HUES48 (cell line): ENCODE results near the gene PXN.
A peak's percentile ranks its signal among the peaks of the same experiment; 100 is the strongest.
"Not testable (repeated sequence)": the region's sequence is repeated elsewhere in the genome, so short reads cannot be mapped to it uniquely, and the experiment has no call there.

Experiments
- H3K27ac ChIP-seq: one replicate; pipeline ENCODE4 v1.7.0; 2013; ENCODE audit warnings: low read depth, low read length, inconsistent platforms
- H3K27me3 ChIP-seq: 2 replicates; pipeline ENCODE4 v1.6.1; 2013; ENCODE audit warnings: mild to moderate bottlenecking, low read length; ENCODE audit not compliant: control insufficient read depth, insufficient read depth
- H3K36me3 ChIP-seq: 2 replicates; pipeline ENCODE4 v1.6.1; 2013; ENCODE audit warnings: low read length; ENCODE audit not compliant: control insufficient read depth, insufficient read depth
- H3K4me1 ChIP-seq: 2 replicates; pipeline ENCODE4 v1.6.1; 2013; ENCODE audit warnings: mild to moderate bottlenecking, low read length; ENCODE audit not compliant: control insufficient read depth, insufficient read depth
- H3K4me3 ChIP-seq: 2 replicates; pipeline ENCODE4 v1.5.1; 2013; ENCODE audit warnings: mild to moderate bottlenecking, low read depth, low read length
- H3K9ac ChIP-seq: 2 replicates; pipeline ENCODE4 v1.6.1; 2013; ENCODE audit warnings: mild to moderate bottlenecking, low read depth, low read length, moderate library complexity
- H3K9me3 ChIP-seq: 2 replicates; pipeline ENCODE4 v1.6.1; 2013; ENCODE audit warnings: low read length; ENCODE audit not compliant: control insufficient read depth, insufficient read depth

The PXN gene

DNA sequence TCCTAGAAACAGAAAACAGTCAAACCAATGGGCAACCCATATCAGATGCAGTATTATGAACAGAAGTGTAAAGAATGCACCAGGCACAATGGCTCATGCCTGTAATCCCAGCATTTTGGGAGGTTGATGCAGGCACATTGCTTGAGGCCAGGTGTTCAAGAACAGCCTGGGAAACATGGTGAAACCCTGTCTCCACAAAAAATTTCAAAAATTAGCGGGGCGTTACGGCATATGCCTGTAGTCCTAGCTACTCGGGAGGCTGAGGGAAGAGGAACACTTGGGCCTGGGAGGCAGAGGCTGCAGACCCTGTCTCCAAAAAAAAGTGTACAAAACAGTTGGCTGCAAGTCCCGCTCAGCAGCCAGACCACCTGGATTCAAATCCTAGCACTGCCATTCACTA lies 4.9 kb downstream of the PXN start:
- Histone ChIP-seq H3K36me3 (peaks cover 9% of the 10 kb centered on the region), H3K4me3 (no peak overlapping the region), H3K4me1 (peaks cover 42% of the 10 kb centered on the region), H3K27ac (no peak overlapping the region), H3K9ac (no peak overlapping the region), H3K9me3 (no peaks in the 10 kb centered on the region), H3K27me3 (no peaks in the 10 kb centered on the region)

DNA sequence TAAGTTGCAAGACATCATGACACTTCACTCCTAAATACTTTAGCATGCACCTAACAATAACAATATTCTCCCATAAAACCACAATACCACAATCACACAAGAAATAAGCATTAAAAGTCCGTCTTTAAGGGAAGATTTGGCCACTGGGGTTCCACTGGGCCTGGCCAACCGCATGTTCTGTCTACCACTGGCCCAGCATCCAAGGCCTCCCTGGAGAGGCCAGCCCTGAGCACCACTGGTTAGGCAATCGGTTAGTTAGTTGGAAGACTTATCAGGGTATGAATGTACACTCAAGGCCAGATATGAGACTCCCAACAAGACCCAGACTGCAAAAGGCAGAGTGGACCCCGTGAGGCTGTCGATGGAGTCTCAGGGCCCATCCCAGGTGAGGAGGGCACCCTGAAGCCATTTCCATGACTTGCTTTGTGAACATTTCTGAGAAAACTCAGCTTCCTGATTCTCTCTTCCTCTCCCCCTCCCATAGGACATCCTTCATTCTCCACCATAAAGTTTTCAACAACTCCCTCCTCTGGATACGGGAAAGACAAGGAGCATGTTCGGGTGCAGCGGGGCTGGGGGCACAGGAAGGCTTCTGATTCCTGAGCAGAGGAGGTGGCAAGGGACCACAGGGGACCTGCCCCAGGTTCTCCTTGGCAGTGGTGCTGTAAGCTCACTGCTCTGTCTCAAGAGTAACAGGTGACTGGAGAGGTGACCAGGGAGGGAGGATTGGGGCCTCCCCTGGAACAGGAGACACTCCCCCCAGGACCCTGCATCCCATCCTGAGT lies 5.9 kb downstream of the PXN start:
- H3K4me3 ChIP-seq: no peak overlapping the region
- H3K9ac ChIP-seq: no peak overlapping the region
- H3K9me3 ChIP-seq: no peaks in the 10 kb centered on the region
- H3K4me1 ChIP-seq: peaks cover 42% of the 10 kb centered on the region
- no peak overlapping the region for H3K27ac ChIP-seq
- no peaks in the 10 kb centered on the region for H3K27me3 ChIP-seq
- peaks cover 9% of the 10 kb centered on the region for H3K36me3 ChIP-seq

DNA sequence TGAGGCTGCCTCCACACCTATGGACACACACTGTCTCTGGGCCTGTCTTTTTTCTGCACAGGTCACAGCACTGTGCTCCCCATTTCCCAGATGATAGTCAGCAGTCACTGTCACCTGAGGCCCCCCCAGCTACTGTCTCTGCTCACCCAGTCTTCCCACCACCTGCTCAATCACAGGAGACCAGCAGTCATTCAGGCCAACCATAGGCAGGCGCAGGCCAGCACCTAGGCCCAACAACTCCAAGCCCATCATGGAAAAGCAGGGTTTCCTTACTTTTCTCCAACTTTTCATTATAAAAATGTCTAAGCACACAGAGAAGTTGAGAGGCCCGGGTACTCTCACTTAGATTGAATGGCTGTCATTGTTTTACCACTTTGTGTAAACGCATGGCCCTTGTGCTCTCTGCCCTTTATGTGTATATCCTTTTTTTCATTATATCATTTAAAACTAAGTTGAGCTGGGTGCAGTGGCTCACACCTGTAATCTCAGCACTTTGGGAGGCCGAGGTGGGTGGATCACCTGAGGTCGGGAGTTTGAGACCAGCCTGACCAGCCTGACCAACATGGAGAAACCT lies 7.1 kb downstream of the PXN start:
- Histone ChIP-seq H3K9me3 (no peaks in the 10 kb centered on the region), H3K9ac (no peak overlapping the region), H3K4me1 (peaks cover 31% of the 10 kb centered on the region), H3K27ac (no peak overlapping the region), H3K4me3 (no peak overlapping the region), H3K36me3 (peaks cover 13% of the 10 kb centered on the region), H3K27me3 (no peaks in the 10 kb centered on the region)

DNA sequence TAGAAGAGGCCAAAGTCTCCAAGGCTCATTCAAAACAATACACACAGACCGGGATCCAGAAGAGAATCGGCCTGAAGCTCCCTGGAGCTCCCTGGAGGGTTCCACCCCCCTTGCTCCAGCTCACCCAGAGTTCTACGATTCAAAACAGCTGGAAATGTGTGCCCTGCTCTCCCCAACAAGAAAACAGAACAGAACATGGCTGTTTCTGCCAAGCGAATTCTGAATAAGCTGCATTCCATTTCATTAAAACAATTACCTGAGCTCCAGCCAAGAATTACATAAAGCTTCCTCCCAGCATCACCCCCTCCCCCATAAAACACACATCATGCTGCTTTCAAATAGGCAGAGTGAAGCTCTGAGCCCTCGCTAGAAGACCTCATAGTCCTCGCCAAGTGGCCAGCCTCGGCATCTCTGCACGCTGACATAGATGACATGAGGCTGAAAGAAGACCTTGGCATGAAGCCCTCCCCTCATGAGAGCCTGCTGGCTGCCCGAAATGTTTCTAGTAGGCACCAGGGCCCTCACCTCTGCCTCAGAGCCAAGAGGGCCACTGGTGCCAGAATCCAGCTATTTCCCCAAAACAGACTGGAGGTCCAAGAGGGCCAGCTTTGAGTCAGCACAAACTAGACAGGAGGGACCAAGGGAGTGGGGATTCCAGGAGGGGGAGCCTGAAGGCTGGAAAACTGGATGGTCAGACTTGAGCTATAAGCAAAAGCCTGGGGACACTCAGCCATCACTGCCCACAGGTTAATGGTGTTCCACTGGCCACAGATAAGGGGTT lies 8.3 kb downstream of the PXN start:
- H3K4me3 ChIP-seq: no peak overlapping the region
- H3K27me3 ChIP-seq: no peaks in the 10 kb centered on the region
- no peaks in the 10 kb centered on the region for H3K9me3 ChIP-seq
- H3K27ac ChIP-seq: peak overlapping the region; percentile 67
- H3K36me3 ChIP-seq: peaks cover 7% of the 10 kb centered on the region
- no peak overlapping the region for H3K9ac ChIP-seq
- peaks cover 22% of the 10 kb centered on the region for H3K4me1 ChIP-seq

DNA sequence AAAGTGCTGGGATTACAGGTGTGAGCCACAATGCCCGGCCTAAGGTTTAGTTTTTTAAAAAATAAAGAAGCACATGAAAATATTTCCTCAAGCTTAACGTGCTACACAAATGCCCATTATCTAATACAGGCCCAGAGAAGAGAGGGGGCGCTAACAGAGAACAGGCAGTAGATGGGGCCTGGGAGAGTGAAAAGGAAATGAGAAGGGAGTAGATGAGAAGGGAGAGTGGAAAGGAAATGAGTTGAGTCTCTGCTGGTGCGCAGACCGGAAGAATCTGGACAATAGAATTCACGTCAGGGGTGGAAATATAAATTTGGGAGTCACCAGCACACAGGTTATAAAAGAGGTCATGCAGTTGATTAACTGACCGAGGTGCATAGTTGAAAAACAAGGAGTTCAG lies 10.7 kb downstream of the PXN start:
- Histone ChIP-seq H3K4me1 (peaks cover 20% of the 10 kb centered on the region), H3K27me3 (no peaks in the 10 kb centered on the region), H3K4me3 (no peak overlapping the region), H3K36me3 (peaks cover 3% of the 10 kb centered on the region), H3K27ac (no peak overlapping the region), H3K9me3 (no peaks in the 10 kb centered on the region), H3K9ac (no peak overlapping the region)

DNA sequence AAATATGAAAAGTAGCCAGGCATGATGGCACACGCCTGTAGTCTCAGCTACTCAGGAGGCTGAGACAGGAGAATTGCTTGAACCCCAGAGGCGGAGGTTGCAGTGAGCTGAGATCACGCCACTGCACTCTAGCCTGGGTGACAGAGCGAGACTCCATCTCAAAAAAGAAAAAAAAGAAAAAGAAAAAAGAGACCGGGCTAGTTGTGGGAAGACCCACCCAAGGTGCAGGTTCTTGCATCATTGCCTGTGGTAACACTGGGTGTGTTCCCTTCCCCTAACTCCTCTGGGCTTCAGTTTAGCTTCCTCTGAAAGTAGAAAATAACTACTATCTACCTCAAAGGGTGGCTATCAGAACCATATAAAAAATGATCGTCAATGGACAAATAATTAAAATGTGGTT lies 12.2 kb downstream of the PXN start:
- not testable (repeated sequence) for H3K9me3 ChIP-seq, H3K27me3 ChIP-seq, H3K9ac ChIP-seq, H3K36me3 ChIP-seq, H3K4me3 ChIP-seq, H3K27ac ChIP-seq
- H3K4me1 ChIP-seq: peaks cover 20% of the 10 kb centered on the region

DNA sequence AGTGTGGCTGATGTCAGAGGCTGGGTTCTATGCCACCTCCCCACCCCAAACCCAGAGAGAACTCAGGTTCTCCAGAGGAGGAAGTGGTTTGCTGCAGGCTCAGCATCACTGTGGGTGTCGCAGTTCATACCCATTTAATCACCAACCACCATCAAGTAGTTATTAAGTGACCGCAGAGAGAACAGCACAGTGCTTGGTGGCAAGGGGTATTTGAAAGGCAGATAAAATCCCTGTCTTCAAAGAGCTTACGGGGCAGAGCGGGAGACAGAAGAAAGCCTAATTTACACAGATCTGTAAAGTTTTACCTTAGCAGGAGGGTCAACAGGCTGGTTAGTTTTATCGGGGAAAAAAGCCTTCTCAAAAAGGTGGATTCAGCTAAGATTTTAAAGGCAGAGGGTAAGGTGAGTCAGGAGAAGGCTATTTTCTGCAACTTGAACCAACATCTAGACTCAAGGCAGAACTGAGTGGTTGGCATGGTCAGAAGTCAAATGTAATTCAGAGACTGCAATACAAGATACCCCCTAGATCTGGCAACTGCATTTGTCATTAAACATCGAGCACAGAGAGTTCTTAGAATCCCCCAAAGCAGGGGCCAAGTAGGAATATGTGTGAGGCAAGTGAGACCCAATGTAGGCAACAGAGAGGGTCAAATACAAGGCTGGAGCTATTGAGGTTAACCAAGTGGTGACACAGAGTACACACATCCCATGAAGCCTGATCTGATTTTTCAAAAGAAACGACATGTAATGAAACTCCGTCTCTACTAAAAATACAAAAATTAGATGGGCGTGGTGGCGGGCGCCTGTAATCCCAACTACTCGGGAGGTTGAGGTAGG lies 13.2 kb downstream of the PXN start:
- H3K27ac ChIP-seq: no peak overlapping the region
- no peak overlapping the region for H3K9ac ChIP-seq
- H3K27me3 ChIP-seq: no peaks in the 10 kb centered on the region
- no peaks in the 10 kb centered on the region for H3K9me3 ChIP-seq
- H3K4me3 ChIP-seq: no peak overlapping the region
- peaks cover 16% of the 10 kb centered on the region for H3K4me1 ChIP-seq
- peaks cover 3% of the 10 kb centered on the region for H3K36me3 ChIP-seq

DNA sequence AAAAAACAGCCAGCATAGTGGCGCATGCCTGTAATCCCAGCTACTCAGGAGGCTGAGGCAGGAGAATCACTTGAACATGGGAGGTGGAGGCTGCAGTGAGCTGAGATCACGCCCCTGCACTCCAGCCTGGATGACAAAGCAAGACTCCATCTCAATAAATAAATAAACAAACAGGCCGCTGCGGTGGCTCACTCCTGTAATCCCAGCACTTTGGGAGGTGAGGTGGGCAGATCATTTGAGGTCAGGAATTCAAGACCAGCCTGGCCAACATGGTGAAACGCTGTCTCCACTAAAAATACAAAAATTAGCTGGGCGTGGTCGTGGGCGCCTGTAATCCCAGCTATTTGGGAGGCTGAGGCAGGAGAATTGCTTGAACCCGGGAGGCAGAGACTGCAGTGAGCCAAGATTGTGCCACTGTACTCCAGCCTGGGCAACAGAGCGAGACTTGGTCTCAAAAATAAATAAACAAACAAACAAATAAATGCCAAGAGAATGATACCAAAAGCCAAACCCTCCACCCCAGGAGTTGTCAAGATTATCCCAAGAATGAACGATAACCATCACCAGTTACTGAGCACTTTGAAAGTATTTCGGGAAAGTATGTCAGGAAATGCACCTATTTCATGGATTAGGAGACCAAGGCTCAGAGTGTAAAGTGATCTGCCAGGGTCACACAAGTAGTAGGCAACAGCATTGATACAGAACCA lies 14.0 kb downstream of the PXN start:
- H3K27ac ChIP-seq, H3K36me3 ChIP-seq, H3K9ac ChIP-seq, H3K4me3 ChIP-seq, H3K27me3 ChIP-seq, H3K9me3 ChIP-seq: not testable (repeated sequence)
- peaks cover 11% of the 10 kb centered on the region; the same call in 1 of the 2 replicates for H3K4me1 ChIP-seq

DNA sequence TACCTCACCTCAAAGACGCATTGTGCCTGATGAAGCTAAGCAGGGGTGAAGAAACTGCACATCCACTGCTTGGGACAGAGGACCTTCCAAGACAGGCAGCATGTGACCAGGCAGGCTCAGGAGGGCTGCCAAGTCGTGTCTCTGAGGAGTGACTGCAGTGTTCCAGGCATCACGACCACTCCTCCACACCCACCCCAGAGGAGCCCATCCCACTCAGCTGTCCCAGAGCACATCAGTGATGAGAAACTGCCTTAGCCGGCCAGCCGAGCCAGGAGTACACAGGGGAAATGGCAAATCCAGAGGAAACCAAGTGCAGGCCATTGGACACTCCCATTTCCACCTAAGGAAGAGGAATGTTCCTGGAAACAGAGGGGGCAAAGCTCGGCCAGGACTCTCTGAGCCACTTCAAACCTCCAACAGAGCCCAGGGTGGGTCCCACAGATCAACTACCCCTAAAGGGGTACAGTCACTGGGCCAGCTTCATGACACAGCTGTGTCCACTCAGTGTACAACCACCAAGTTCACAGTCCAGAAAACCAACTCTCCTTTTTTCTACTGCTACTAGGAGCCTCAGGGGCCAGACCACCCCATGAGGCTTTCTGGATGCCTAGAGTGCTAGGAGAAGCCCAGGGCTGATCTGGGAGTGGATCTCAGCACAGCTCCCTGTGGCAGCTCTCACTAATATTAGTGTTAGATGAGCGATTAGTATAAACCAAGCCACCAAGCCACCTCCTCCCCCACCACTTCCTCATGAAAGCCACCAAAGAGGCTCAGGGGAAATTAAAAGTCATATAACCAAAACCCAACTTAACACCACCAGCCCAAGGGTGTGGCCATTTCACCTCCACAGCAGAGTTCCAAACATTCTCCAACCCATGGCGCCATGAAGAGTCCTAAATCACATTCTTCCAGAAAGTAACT lies 15.4 kb downstream of the PXN start:
- H3K4me1 ChIP-seq: peaks cover 11% of the 10 kb centered on the region
- peaks cover 3% of the 10 kb centered on the region for H3K36me3 ChIP-seq
- H3K27ac ChIP-seq: no peak overlapping the region
- no peak overlapping the region for H3K9ac ChIP-seq
- no peak overlapping the region for H3K4me3 ChIP-seq
- no peaks in the 10 kb centered on the region for H3K9me3 ChIP-seq
- H3K27me3 ChIP-seq: no peaks in the 10 kb centered on the region
